Immature natural killer cell (primary cell): Measurements from ENCODE around the gene CTBS. TPM values are rescaled to one million over a fixed set of nuclear protein-coding genes. Genes with fewer than 3 reads are reported as not detected.
A peak's percentile ranks its signal among the peaks of the same experiment; 100 is the strongest.
"Not testable (repeated sequence)": the region's sequence is repeated elsewhere in the genome, so short reads cannot be mapped to it uniquely, and the experiment has no call there.

Experiments used
- DNase-seq, 3 donors: peaks; one replicate each; pipeline ENCODE4 v3.0.0; 2022; ENCODE audit warnings: mixed read lengths in 1 of 3
- H3K27ac Mint-ChIP-seq, 6 donors: one replicate each; pipeline ENCODE4 v1.8.0; 2020; ENCODE audit warnings: mixed read lengths in 6 of 6, mild to moderate bottlenecking in 5 of 6, inconsistent platforms in 4 of 6, moderate library complexity in 3 of 6
- H3K27me3 Mint-ChIP-seq, 3 donors: one replicate each; pipeline ENCODE4 v1.8.0; 2020 to 2021; ENCODE audit warnings: low read depth in 3 of 3, mild to moderate bottlenecking in 3 of 3, mixed read lengths in 3 of 3, moderate library complexity in 3 of 3, inconsistent platforms in 1 of 3
- H3K36me3 Mint-ChIP-seq, 3 donors: one replicate each; pipeline ENCODE4 v1.8.0; 2020; ENCODE audit warnings: mixed read lengths in 3 of 3, inconsistent platforms in 2 of 3, mild to moderate bottlenecking in 2 of 3
- H3K4me1 Mint-ChIP-seq, 2 donors: one replicate each; pipeline ENCODE4 v1.8.0; 2020; ENCODE audit warnings: inconsistent platforms in 2 of 2, mild to moderate bottlenecking in 2 of 2, mixed read lengths in 2 of 2, moderate library complexity in 1 of 2
- H3K4me3 Mint-ChIP-seq, 5 donors: one replicate each; pipeline ENCODE4 v1.8.0; 2020; ENCODE audit warnings: mild to moderate bottlenecking in 5 of 5, mixed read lengths in 5 of 5, inconsistent platforms in 3 of 5, moderate library complexity in 3 of 5
- H3K9me3 Mint-ChIP-seq, 6 donors: one replicate each; pipeline ENCODE4 v1.8.0; 2020; ENCODE audit warnings: mild to moderate bottlenecking in 6 of 6, mixed read lengths in 6 of 6, inconsistent platforms in 4 of 6, moderate library complexity in 3 of 6
- polyA plus RNA-seq, 3 donors: library from polyadenylated mRNA; unstranded; fragments of 300-500 nt; fragmentation: Illumina TruSeq; gene quantifications; one replicate each; pipeline ENCODE4 v1.2.3, GENCODE V29; 2021

CTBS gene
- polyA plus RNA-seq, 3 donors from 2014 or later: 18.7 to 25.5 (median 20.2) TPM

DNA sequence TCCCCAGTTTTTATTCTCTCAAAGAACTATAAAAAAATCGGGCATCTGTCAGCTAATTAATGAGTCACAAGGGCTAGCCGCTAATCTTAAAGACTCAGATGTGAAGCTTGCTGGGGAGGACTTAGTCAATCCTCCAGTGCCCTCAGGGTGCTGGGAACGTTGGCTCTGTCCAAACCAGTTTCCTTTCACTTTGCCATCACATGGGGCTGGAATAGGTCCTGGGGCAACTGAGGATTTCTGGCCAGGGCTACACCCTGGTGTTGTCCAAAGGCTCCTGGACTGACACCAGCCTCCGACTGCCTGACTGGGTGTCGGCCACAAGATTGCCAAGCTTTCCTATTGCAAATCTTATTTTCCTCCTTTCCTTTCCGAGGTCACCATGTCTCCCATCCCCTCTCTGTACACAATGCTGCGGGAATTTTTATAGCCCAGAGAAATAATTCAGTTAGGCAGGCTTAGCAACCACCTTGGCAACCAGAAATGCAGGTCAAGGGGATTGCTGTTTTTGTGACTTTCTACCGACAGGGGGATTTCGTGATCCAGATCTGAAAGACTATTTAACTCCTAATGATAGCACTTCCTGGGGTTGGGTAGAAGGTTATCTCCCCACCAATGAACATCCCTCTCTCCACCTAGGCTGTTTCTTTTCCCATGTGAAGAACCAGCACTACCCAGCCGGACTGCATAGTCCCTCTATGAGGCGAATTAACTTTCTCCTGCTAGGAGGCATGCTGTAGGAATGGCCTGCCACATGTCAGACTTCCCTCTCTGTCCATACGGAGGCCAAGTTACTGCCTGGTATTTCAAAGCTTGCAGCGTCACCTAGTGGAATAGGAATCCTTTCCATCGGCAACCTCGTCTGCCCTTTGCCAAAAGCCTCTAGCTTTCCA, 29.9 kb upstream of the CTBS start:
- Mint-ChIP-seq H3K9me3 (peaks cover 7 to 28% (median 19%) of the 10 kb centered on the region in 6 donors), H3K36me3 (peaks cover 11 to 15% (median 13%) of the 10 kb centered on the region in 3 donors), H3K4me3 (no peak overlapping the region), H3K4me1 (no peaks in the 10 kb centered on the region), H3K27me3 (peaks cover 1 to 8% (median 6%) of the 10 kb centered on the region in 3 donors), H3K27ac (no peak overlapping the region)
- DNase-seq: no peak

DNA sequence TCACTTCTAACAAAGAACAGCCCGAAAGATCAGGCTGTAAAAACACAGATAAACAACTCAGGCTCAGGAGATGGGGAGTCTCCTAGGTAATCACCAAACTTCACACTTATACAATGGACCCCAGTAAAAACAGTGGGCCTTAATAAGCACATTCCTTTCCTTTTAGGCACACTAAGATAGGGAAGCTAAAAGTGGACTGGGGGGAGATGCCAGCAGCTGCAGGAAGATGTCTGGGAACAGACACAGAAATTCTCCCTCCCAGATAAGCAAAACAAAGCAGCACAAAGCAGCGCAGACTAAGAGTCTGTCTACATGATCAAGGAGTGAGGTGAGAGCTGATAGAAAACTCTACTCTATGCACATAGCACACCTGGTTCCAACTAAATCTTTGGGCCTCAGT, 29.0 kb upstream of the CTBS start:
- DNase-seq: no peak
- H3K4me3 Mint-ChIP-seq: no peak overlapping the region
- peaks cover 11 to 15% (median 13%) of the 10 kb centered on the region in 3 donors for H3K36me3 Mint-ChIP-seq
- H3K27me3 Mint-ChIP-seq: peaks cover 1 to 8% (median 6%) of the 10 kb centered on the region in 3 donors
- peaks cover 7 to 28% (median 19%) of the 10 kb centered on the region in 6 donors for H3K9me3 Mint-ChIP-seq
- no peaks in the 10 kb centered on the region for H3K4me1 Mint-ChIP-seq
- no peak overlapping the region for H3K27ac Mint-ChIP-seq

- H3K9me3 Mint-ChIP-seq: peaks cover 7 to 18% (median 11%) of the 10 kb centered on the region in 6 donors
- peaks cover 1 to 8% (median 7%) of the 10 kb centered on the region in 3 donors for H3K27me3 Mint-ChIP-seq
- H3K4me3 Mint-ChIP-seq: no peak overlapping the region
- H3K36me3 Mint-ChIP-seq: peaks cover 4 to 8% (median 6%) of the 10 kb centered on the region in 3 donors
- no peaks in the 10 kb centered on the region for H3K4me1 Mint-ChIP-seq
- DNase-seq: no peak
- no peak overlapping the region for H3K27ac Mint-ChIP-seq
Measured at GRCh38 chr1:84600796-84601195, 26.6 kb upstream of the CTBS start.

- Mint-ChIP-seq H3K9me3 (peaks cover 0 to under 1% (median 0%) of the 10 kb centered on the region in 6 donors), H3K4me1 (no peaks in the 10 kb centered on the region), H3K27ac (no peak overlapping the region), H3K36me3 (peaks cover 0 to 5% (median 0%) of the 10 kb centered on the region in 3 donors), H3K27me3 (peaks cover 3 to 11% (median 5%) of the 10 kb centered on the region in 3 donors), H3K4me3 (no peak overlapping the region)
- DNase-seq: no peak
Measured at GRCh38 chr1:84598846-84599741, 24.9 kb upstream of the CTBS start.

GRCh38 chr1:84598418-84598817, 24.2 kb upstream of the CTBS start:
- Mint-ChIP-seq H3K27ac (no peak overlapping the region), H3K4me3 (no peak overlapping the region)

DNA sequence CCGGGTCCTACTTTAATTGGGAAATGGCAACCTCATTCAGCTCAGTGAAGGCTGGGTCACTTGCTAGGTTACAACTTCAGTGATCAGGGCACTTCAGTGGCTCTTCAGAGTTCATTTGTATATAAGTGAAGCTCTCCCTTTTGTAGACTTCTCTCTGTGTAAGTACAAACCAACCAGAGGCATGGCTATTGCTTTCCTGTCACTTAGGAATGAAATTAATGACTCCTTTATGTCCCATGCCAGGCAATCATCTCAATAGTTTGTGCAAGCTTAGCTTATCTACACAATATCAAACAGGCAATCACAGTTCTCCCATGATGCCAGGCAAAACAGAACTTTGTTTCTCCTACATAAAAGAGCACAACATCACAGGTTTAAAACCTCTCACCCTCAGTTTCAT, 22.8 kb upstream of the CTBS start:
- H3K9me3 Mint-ChIP-seq: no peaks in the 10 kb centered on the region
- H3K4me1 Mint-ChIP-seq: no peaks in the 10 kb centered on the region
- H3K27ac Mint-ChIP-seq: no peak overlapping the region
- no peak overlapping the region for H3K4me3 Mint-ChIP-seq
- H3K27me3 Mint-ChIP-seq: peaks cover 6 to 21% (median 7%) of the 10 kb centered on the region in 3 donors
- no peak for DNase-seq
- H3K36me3 Mint-ChIP-seq: no peaks in the 10 kb centered on the region

More at GRCh38 chr1:84598418-84598817, 24.2 kb upstream of the CTBS start:
- DNase-seq: no peak
- H3K27me3 Mint-ChIP-seq: peaks cover 4 to 16% (median 6%) of the 10 kb centered on the region in 3 donors
- no peaks in the 10 kb centered on the region for H3K4me1 Mint-ChIP-seq
- peaks cover 0 to 3% (median 0%) of the 10 kb centered on the region in 3 donors for H3K36me3 Mint-ChIP-seq
- H3K9me3 Mint-ChIP-seq: no peaks in the 10 kb centered on the region

GRCh38 chr1:84594959-84595358, 20.7 kb upstream of the CTBS start:
- H3K27me3 Mint-ChIP-seq: peaks cover 6 to 29% (median 6%) of the 10 kb centered on the region in 3 donors
- H3K36me3 Mint-ChIP-seq, H3K4me3 Mint-ChIP-seq, DNase-seq, H3K27ac Mint-ChIP-seq, H3K9me3 Mint-ChIP-seq, H3K4me1 Mint-ChIP-seq: not testable (repeated sequence)

- Mint-ChIP-seq H3K27me3 (peaks cover 0 to 19% (median 1%) of the 10 kb centered on the region in 3 donors), H3K4me3 (no peak overlapping the region), H3K4me1 (no peaks in the 10 kb centered on the region), H3K27ac (no peak overlapping the region), H3K36me3 (no peaks in the 10 kb centered on the region), H3K9me3 (no peaks in the 10 kb centered on the region)
- DNase-seq: no peak
Measured at GRCh38 chr1:84587099-84587498, 12.9 kb upstream of the CTBS start.

DNA sequence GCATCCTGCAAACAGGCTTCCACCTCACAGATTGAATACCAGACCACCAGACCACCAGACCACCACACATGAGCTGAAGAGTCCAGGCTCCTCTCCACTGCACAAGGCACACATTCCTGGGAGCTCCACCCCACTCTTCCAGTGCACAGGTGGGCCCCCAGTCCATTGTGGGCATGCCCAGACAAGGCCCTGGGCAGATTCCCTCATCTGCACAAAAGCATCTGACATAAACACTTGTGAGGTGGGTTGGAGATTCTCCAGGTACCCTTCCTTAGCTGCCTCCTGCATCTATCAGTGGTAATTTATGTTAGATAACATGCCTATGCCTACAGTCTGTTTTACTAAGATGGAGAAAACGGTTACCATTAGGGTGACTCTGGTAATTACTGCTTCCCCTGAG, 11.6 kb upstream of the CTBS start:
- H3K36me3 Mint-ChIP-seq: no peaks in the 10 kb centered on the region
- no peak overlapping the region for H3K4me3 Mint-ChIP-seq
- no peak overlapping the region for H3K27ac Mint-ChIP-seq
- no peaks in the 10 kb centered on the region for H3K9me3 Mint-ChIP-seq
- no peak for DNase-seq
- H3K4me1 Mint-ChIP-seq: no peaks in the 10 kb centered on the region
- H3K27me3 Mint-ChIP-seq: peaks cover 0 to 13% (median 1%) of the 10 kb centered on the region in 3 donors

DNA sequence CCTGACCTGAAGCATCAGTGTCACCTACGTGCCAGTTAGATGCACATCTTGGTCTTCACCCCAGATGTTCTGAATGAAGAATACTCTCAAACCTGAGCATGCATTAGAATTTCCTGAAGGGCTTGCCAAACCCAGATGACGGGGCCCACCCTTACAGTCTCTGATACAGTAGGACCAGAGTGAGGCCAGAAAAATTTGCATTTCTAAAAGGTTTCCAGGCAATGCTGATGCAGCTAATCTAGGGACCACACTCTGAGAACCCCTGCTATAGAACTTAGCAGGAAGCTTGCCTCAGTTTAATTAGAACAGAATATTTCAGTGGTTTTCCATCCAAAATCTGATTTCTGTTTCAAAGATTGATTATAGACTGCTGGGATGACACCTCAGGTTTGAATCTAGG, 9.9 kb upstream of the CTBS start:
- Mint-ChIP-seq H3K27me3 (peaks cover 0 to 5% (median 1%) of the 10 kb centered on the region in 3 donors), H3K27ac (no peak overlapping the region), H3K9me3 (no peaks in the 10 kb centered on the region), H3K4me1 (no peaks in the 10 kb centered on the region), H3K4me3 (no peak overlapping the region), H3K36me3 (no peaks in the 10 kb centered on the region)
- no peak for DNase-seq

GRCh38 chr1:84583648-84584047, 9.4 kb upstream of the CTBS start:
- Mint-ChIP-seq H3K36me3 (no peaks in the 10 kb centered on the region), H3K27ac (peak overlapping the region in 1 of 6 donors; percentile 21), H3K27me3 (peaks cover 0 to 5% (median 1%) of the 10 kb centered on the region in 3 donors), H3K4me1 (no peaks in the 10 kb centered on the region), H3K9me3 (no peaks in the 10 kb centered on the region), H3K4me3 (no peak overlapping the region)
- DNase-seq: no peak

GRCh38 chr1:84582802-84583587, 8.8 kb upstream of the CTBS start:
- Mint-ChIP-seq H3K36me3 (no peaks in the 10 kb centered on the region), H3K4me1 (no peaks in the 10 kb centered on the region), H3K27me3 (peaks cover 0 to 3% (median 1%) of the 10 kb centered on the region in 3 donors), H3K27ac (no peak overlapping the region), H3K9me3 (no peaks in the 10 kb centered on the region), H3K4me3 (no peak overlapping the region)
- no peak for DNase-seq

- no peak for DNase-seq
- no peaks in the 10 kb centered on the region for H3K36me3 Mint-ChIP-seq
- peaks cover 0 to 3% (median 1%) of the 10 kb centered on the region in 3 donors for H3K27me3 Mint-ChIP-seq
- H3K9me3 Mint-ChIP-seq: no peaks in the 10 kb centered on the region
- H3K27ac Mint-ChIP-seq: no peak overlapping the region
- H3K4me3 Mint-ChIP-seq: no peak overlapping the region
- no peaks in the 10 kb centered on the region for H3K4me1 Mint-ChIP-seq
Measured at GRCh38 chr1:84581648-84582047, 7.4 kb upstream of the CTBS start.
